Thoracic aorta (tissue), 2 donors: ENCODE measurements around the gene SELL. TPM values are rescaled to one million over a fixed set of nuclear protein-coding genes. Genes with fewer than 3 reads are reported as not detected.
"Not testable (repeated sequence)": the region's sequence is repeated elsewhere in the genome, so short reads cannot be mapped to it uniquely, and the experiment has no call there.

Source experiments
- ATAC-seq: fragments of 150-250 bp; one replicate; pipeline ENCODE4 v1.8.0; 2017; ENCODE audit warnings: low read depth; ENCODE audit not compliant: insufficient number of reproducible peaks, low FRiP score
- DNase-seq: peaks from one replicate; pipeline ENCODE4 v3.0.0-alpha.2; 2020; ENCODE audit warnings: low spot score
- H3K27ac ChIP-seq, 2 donors: fragments of 200-600 bp; sonication (generic); 1 replicate in 1 of 2; 2 replicates in 1 of 2; pipeline ENCODE4 v1.5.1; 2016; ENCODE audit warnings: mild to moderate bottlenecking in 2 of 2, moderate library complexity in 2 of 2
- H3K27me3 ChIP-seq: fragments of 200-600 bp; sonication (generic); replicated peaks from 2 replicates; pipeline ENCODE4 v1.6.0; 2016; ENCODE audit warnings: mild to moderate bottlenecking; ENCODE audit not compliant: insufficient read depth
- H3K36me3 ChIP-seq: fragments of 200-600 bp; sonication (generic); one replicate; pipeline ENCODE4 v1.5.1; 2016
- H3K4me1 ChIP-seq, 2 donors: fragments of 200-600 bp; sonication (generic); 1 replicate in 1 of 2; 2 replicates in 1 of 2; pipeline versions ENCODE4 v1.5.1 to v1.6.0; 2016; ENCODE audit warnings: low read depth in 2 of 2, mild to moderate bottlenecking in 1 of 2; ENCODE audit not compliant: control insufficient read depth in 1 of 2
- H3K4me3 ChIP-seq: fragments of 200-600 bp; sonication (generic); 2 replicates; pipeline ENCODE4 v1.5.1; 2016; ENCODE audit warnings: mild to moderate bottlenecking
- H3K9me3 ChIP-seq: fragments of 200-600 bp; sonication (generic); 2 replicates; pipeline ENCODE4 v1.5.1; 2016
- CTCF ChIP-seq: fragments of 200-600 bp; sonication (generic); IDR thresholded peaks from one replicate; pipeline ENCODE4 v1.5.1; 2019; ENCODE audit warnings: antibody characterized with exemption
- total RNA-seq, 2 donors: library from RNA; depleted of rRNA; stranded (reverse); fragments of >200 nt; gene quantifications; one replicate each; pipeline versions ENCODE4 v1.1.0 to v1.2.3, GENCODE V29; 2016

The SELL gene
- total RNA-seq, 2 donors from 2014 or later = 4.2 to 8.5 TPM

GRCh38 chr1:169658777-169659176 is 52.6 kb downstream of the SELL start:
- not testable (repeated sequence) for H3K36me3 ChIP-seq, H3K4me3 ChIP-seq, ATAC-seq, DNase-seq, H3K4me1 ChIP-seq, H3K27me3 ChIP-seq, H3K9me3 ChIP-seq, H3K27ac ChIP-seq

- Histone ChIP-seq H3K27ac (no peak overlapping the region), H3K4me1 (no peaks in the 10 kb centered on the region), H3K27me3 (no peaks in the 10 kb centered on the region), H3K9me3 (no peaks in the 10 kb centered on the region), H3K4me3 (no peak overlapping the region), H3K36me3 (no peaks in the 10 kb centered on the region)
- no peak for TF ChIP-seq CTCF
- DNase-seq (no peak), ATAC-seq (no peak)
These were observed 57.5 kb downstream of the SELL start for GRCh38 chr1:169653873-169654272.

- ATAC-seq = no peak
- Histone ChIP-seq H3K4me1 (no peaks in the 10 kb centered on the region), H3K27ac (no peak overlapping the region), H3K36me3 (no peaks in the 10 kb centered on the region), H3K4me3 (no peak overlapping the region), H3K27me3 (no peaks in the 10 kb centered on the region), H3K9me3 (no peaks in the 10 kb centered on the region)
- DNase-seq = no peak
- TF ChIP-seq CTCF = no peak
These were observed 60.4 kb downstream of the SELL start for GRCh38 chr1:169651035-169651434.

GRCh38 chr1:169650551-169650950 is 60.9 kb downstream of the SELL start:
- Histone ChIP-seq H3K4me3 (no peak overlapping the region), H3K27me3 (no peaks in the 10 kb centered on the region), H3K27ac (no peak overlapping the region), H3K4me1 (no peaks in the 10 kb centered on the region), H3K9me3 (no peaks in the 10 kb centered on the region), H3K36me3 (no peaks in the 10 kb centered on the region)
- no peak for TF ChIP-seq CTCF
- ATAC-seq (no peak), DNase-seq (no peak)

GRCh38 chr1:169648709-169649108 is 62.7 kb downstream of the SELL start:
- Histone ChIP-seq H3K4me3 (no peak overlapping the region), H3K36me3 (no peaks in the 10 kb centered on the region), H3K27ac (no peak overlapping the region), H3K27me3 (no peaks in the 10 kb centered on the region), H3K9me3 (no peaks in the 10 kb centered on the region), H3K4me1 (no peaks in the 10 kb centered on the region)
- ATAC-seq (no peak), DNase-seq (no peak)
- no peak for TF ChIP-seq CTCF

GRCh38 chr1:169648187-169648586 is 63.2 kb downstream of the SELL start:
- DNase-seq (no peak), ATAC-seq (no peak)
- H3K27me3 ChIP-seq = no peaks in the 10 kb centered on the region
- no peak overlapping the region for H3K27ac ChIP-seq
- TF ChIP-seq CTCF = no peak
- no peaks in the 10 kb centered on the region for H3K9me3 ChIP-seq
- H3K36me3 ChIP-seq = no peaks in the 10 kb centered on the region
- no peak overlapping the region for H3K4me3 ChIP-seq
- no peaks in the 10 kb centered on the region for H3K4me1 ChIP-seq
